Breast epithelium (tissue), 3 donors: ENCODE results near the gene ZCCHC3.

Source experiments
- CTCF ChIP-seq, 3 donors: fragments of 450-650 bp; IDR thresholded peaks; one replicate each; pipeline ENCODE4 v1.5.1; 2016 to 2017; ENCODE audit warnings: antibody characterized with exemption in 3 of 3, mild to moderate bottlenecking in 3 of 3, moderate library complexity in 3 of 3
- POLR2A ChIP-seq: fragments of 450-650 bp; IDR thresholded peaks from one replicate; pipeline ENCODE4 v1.6.1; 2016; ENCODE audit warnings: antibody characterized with exemption, mild to moderate bottlenecking, moderate library complexity
- POLR2AphosphoS5 ChIP-seq, 3 donors: sonication (generic); formaldehyde crosslinking; IDR thresholded peaks; one replicate each; pipeline ENCODE4 v1.6.1; 2017; ENCODE audit warnings: antibody characterized with exemption in 3 of 3

GRCh38 chr20:334578-334977, 37.2 kb downstream of the ZCCHC3 start:
- TF ChIP-seq POLR2A = no peak
- no peak for TF ChIP-seq CTCF (IDR thresholded peaks at IDR 0.05)
- TF ChIP-seq POLR2AphosphoS5 (IDR thresholded peaks at IDR 0.05) = no peak
